Activated CD8-positive, alpha-beta memory T cell treated with anti-CD3 and anti-CD28 coated beads, Interleukin-2, amount 50 U/mL, for 4 hours (primary cell): Measurements from ENCODE around the gene FGF8.

ENCODE experiments used
- DNase-seq: peaks from one replicate; pipeline ENCODE4 v3.0.0-alpha.2; 2020

Gene FGF8

GRCh38 chr10:101725296-101726114 lies 50.4 kb downstream of the FGF8 start:
- DNase-seq: no peak

DNA sequence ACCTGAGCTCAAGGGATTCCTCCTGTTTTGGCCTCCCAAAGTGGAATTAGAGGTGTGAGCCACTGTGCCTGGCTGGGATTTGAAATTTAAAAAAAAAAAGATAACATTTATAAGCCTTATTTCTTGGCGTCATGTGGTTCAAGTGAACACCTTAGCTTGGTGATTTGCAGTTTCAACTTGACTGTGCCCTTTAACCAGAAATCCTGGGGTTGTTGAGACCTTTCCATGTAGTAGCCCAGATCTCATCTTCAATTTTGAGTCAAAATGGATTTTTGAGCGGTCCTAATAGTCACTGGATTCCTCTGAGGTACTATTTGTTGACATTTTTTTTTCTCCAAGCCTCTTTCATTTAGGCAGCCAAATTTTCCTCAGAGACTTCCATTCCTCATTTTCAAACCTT lies 51.5 kb downstream of the FGF8 start:
- no peak for DNase-seq

DNA sequence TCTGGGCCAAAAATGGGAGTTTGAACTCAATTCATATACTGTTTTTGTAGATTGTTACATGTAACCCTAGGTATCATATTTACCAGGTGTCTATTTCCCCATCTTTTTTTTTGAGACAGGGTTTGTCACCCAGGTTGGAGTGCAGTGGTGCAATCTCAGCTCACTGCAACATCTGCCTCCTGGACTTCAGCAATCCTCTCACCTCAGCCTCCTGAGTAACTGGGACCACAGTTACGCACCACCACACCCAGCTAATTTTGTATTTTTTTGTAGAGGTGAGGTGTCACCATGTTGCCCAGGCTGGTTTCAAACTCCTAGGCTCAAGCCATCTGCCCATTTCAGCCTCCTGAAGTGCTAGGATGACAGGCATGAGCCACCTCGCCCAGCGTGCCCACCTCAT lies 52.7 kb downstream of the FGF8 start:
- DNase-seq: no peak

DNA sequence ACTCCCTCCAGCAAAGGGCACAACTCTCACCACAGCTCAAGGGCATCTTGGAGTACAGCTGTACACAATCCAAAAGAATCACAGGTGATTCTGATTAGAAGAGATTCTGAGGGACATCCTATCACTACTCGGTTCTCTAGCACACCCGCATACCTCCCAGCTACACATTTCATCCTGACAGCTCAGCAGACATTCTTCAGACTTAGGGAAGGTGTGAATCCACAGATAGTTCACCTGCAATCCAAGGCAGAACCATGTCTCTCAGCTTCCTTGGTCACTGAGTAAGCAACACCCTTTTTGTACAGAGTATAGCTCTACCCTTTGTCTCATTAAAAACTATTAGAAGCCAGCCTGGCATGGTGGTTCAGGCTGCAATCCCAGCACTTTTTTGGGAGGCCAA lies 54.1 kb downstream of the FGF8 start:
- DNase-seq: no peak

DNA sequence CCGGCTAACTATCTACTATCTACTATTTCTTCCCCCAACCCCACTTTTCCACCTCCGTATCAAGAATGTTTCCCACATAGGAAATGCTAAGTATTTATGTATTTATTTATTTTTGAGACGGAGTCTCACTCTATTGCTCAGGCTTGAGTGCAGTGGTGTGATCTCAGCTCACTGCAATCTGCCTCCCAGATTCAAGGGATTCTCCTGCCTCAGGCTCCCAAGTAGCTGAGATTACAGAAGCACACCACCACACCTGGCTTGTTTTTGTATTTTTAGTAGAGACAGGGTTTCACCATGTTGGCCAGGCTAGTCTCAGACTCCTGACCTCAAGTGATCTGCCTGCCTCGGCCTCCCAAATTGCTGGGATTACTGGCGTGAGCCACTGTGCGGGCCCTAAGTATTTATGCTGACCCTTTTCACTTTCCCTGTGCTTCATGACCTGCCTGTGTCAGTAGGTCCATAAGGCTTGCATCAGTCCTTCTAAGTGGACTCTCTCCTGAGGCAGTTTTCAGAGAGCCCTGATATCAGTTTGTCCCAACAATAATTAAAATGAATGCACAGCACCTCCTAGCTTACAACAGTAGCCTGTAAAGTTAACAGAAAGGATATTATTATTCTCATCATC lies 55.2 kb downstream of the FGF8 start:
- no peak for DNase-seq
